Caki2 (cell line): ENCODE results near the gene NLRC3. TPM values are rescaled to one million over a fixed set of nuclear protein-coding genes. Genes with fewer than 3 reads are reported as not detected.

Experiments used
- DNase-seq: peaks from one replicate; pipeline ENCODE4 v3.0.0-alpha.2; 2015; ENCODE audit warnings: low read depth
- in situ Hi-C: cut with HindIII; loops from 2 replicates; pipeline ENCODE4 v1.10.0; 2016; ENCODE audit warnings: low sequenced_read_pairs, low pct_unique_long_range_greater_than_20kb, mixed read lengths
- total RNA-seq: library from RNA; depleted of rRNA; stranded (reverse); fragments of >200 nt; shearing (Covaris generic); gene quantifications from 2 replicates; pipeline ENCODE4 v1.2.3, GENCODE V29; 2014; ENCODE audit warnings: low replicate concordance

NLRC3 gene
- total RNA-seq, 1 experiment from 2014 or later = not detected

DNA sequence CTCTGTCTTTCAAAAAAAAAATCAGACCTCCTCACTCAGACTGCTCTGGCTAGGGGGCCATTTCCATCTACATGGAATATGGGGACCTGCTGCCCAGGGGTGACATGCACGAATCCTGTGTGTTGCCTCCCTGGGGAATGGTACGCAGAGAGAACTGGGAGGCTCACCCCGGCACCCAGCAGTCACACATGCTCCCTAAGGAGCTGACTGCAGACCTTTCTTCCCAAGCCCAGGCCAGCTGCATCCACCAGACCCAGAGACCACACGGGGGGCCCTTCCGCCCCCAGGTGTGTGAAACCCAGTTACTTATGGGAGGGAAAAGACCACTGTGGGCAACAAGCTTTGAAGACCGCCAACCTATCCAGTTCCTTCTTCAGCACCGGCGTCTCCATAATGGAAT is 7.2 kb upstream of the NLRC3 start:
- no peak for DNase-seq
- in situ Hi-C loops = no loop called here

DNA sequence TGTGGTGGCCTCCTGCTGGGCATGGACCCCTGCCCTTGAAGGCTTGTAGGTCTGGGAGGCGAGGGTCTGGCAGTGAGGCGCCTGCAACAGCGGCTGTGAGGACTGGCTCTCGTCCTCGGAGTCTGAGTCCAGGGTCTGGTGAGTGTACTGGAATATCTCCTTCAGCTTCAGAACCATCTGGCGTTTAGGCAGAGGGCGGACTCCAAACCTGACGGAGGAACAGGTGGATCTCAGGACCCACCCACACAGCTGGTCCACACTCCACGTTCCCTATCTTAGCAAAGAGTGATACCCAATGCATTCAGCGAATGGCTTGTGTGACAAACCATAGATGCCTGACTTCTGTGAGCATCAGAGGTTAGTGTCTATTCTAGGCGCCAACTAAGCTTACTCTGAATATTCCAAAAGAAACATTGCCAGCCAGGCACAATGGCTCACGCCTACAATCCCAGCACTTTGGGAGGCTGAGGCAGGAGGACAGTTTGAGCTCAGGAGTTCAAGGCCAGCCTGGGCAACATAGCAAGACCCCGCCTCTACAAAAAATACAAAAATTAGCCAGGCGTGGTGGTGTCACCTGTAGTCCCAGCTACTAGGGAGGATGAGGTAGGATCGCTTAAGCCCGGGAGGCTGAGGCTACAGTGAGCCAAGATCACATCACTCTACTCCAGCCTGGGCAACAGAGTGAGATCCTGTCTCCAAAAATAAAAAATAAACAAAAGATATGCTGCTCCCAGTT is 6.3 kb upstream of the NLRC3 start:
- in situ Hi-C loops = no loop called here
- DNase-seq = no peak

- in situ Hi-C loops = no loop called here
- no peak for DNase-seq
Measured at GRCh38 chr16:3582276-3583165, 5.3 kb upstream of the NLRC3 start.

DNA sequence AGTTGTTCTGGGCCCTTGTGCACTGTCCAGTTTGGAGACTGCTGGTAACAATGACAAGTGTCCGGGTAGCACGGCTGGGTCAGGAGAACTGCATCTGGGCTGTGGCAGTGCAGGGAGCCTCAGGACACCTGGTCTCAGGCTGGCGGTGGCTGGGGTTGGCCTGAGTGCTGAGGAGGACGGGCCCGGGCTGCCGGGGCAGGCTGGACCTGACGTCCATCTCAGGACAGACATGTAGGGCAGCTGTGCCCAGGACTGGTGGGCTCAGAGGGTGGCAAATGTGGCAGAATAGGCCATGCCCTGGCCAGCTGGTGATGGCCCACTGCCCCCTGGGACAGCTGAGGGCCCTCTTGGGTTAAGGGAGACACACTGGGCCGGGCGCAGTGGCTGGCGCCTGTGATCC is 4.2 kb upstream of the NLRC3 start:
- in situ Hi-C loops = no loop called here
- DNase-seq = no peak

DNA sequence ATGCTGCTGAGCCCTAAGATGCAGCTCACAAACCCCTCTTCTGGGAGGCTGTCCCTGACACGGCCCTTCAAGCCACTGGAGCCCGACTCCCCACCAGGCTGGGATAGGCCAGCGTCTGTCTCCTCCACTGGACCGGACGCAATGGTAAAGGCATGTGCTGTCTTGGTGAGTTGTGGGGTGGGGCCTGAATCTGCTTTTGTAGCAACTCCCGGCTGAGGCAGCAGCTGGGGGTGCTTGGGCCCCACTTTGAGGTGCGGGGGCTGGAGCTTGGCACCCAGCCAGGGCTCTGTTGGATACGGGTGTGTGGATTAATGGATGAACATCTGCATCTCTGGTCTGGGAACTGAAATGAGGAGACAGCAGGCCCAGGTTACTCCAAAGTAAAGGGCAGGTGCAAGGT is 3.5 kb upstream of the NLRC3 start:
- in situ Hi-C loops = no loop called here
- DNase-seq = no peak

DNA sequence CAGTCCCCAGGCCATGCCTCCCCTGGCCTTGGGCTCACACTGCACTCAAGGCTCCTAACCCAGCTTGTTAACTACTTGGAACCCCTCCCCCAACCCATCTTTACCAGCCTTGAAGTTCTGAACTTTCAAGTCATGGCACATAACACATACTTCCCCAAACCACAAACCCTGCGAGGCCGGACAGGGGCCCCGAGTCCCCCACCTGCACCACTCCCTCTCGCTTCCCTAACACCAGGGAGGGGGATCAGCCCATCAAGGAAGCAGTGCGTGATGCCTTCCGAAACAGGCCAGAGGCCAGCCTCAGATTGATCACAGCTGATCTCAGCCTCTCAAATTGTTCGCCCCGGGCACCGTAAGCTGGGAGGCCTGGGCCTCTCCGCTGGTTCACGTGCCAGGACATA is 3.0 kb upstream of the NLRC3 start:
- DNase-seq = no peak
- in situ Hi-C loops = no loop called here

DNA sequence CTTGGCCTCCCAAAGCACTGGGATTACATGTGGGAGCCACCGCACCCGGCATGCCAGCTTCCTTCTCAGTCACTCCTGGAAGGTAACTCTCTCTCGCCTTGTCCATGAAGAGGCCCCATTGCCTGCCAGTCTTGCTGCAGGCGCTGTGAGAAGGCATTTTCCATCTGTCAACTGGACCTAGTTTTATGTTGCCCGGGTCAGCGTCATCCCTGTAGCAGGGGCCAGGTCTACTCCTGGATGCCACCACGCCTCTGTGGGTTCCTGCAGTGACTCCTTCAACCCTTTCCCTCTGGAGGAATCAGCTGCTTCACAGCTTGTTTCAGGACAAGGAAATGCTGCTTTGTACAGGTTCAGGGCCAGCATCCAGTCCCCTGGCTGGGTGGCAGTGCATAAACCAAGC is 2.6 kb upstream of the NLRC3 start:
- in situ Hi-C loops = no loop called here
- DNase-seq = no peak

- no peak for DNase-seq
- in situ Hi-C loops = no loop called here
Measured at GRCh38 chr16:3578610-3579551, 1.7 kb upstream of the NLRC3 start.

- in situ Hi-C loops = no loop called here
Measured at GRCh38 chr16:3578121-3578520, 918 bp upstream of the NLRC3 start.

GRCh38 chr16:3576211-3576610 is 992 bp downstream of the NLRC3 start:
- in situ Hi-C loops = no loop called here
- no peak for DNase-seq

More at GRCh38 chr16:3578121-3578520, 918 bp upstream of the NLRC3 start:
- DNase-seq = no peak

DNA sequence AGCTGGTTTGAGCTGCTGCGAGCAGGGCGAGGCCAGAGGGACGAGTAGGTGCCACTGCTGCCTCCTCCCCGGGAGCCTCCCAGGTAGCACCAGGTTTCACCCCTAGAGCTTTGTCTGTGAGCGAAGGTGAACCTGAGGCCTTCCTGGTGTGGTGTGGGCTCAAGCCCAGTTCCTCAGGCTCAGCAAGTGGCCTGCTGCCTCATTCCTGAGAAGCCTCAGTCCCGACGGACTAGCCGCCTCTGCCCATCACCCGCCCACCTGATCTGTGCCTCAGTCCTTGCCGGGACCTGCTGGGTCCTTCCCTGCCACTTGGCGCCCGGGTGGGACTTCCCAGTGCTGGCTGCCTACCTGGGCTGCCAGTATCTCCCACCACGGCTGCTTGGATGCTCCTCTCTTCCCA is 1.7 kb downstream of the NLRC3 start:
- in situ Hi-C loops = no loop called here
- no peak for DNase-seq

GRCh38 chr16:3574195-3574594 is 3.0 kb downstream of the NLRC3 start:
- in situ Hi-C loops = no loop called here
- DNase-seq = no peak

GRCh38 chr16:3573146-3573815 is 3.9 kb downstream of the NLRC3 start:
- DNase-seq = no peak
- in situ Hi-C loops = no loop called here

- DNase-seq = no peak
- in situ Hi-C loops = no loop called here
Measured at GRCh38 chr16:3570420-3571062, 6.7 kb downstream of the NLRC3 start.

DNA sequence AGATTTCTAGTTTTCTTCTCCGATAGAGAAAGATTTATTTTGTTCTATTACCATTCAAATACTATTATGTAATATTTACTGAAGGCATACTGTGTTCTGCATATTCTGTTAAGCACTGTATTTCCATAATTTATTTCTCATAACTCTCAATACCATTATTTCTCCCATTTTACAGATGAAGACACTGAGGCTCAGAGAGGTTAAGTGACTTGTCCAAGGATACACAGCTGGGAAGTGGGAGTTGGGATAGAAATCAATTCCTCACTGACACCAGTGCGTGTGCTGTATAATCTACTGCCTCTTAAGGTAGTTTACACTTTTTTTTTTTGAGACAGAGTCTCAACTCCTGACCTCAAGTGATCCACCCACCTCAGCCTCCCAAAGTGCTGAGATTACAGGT is 7.4 kb downstream of the NLRC3 start:
- DNase-seq = no peak
- in situ Hi-C loops = no loop called here

- in situ Hi-C loops = no loop called here
- no peak for DNase-seq
Measured at GRCh38 chr16:3566990-3567389, 10.2 kb downstream of the NLRC3 start.

- in situ Hi-C loops = no loop called here
- no peak for DNase-seq
Measured at GRCh38 chr16:3564889-3565141, 12.4 kb downstream of the NLRC3 start.
